8988T (cell line): Measurements from ENCODE around the gene TNS1.

Source experiments
- DNase-seq: peaks from one replicate; pipeline ENCODE4 v3.0.0; 2011

TNS1 gene

DNA sequence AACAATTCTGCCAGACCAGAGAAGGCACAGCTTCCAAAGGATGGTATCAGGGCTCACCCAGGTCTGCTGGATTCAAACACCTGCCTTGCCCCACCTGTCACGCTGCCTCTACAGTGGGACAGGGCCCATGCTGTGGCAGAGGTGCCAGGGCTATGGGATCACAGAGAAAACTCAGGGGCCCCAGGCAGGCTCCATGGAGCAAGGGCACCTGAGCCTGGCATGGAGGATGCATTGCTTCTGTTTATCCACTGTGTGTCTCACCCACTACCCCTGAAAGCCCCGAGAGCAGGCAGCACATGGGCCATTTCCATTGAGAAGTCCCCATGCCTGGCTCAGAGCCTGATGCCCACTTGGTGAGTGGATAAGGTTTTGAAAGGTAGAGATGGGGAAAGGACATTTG, 76.0 kb downstream of the TNS1 start:
- no peak for DNase-seq

GRCh38 chr2:217924346-217924901, 78.4 kb downstream of the TNS1 start:
- no peak for DNase-seq

DNA sequence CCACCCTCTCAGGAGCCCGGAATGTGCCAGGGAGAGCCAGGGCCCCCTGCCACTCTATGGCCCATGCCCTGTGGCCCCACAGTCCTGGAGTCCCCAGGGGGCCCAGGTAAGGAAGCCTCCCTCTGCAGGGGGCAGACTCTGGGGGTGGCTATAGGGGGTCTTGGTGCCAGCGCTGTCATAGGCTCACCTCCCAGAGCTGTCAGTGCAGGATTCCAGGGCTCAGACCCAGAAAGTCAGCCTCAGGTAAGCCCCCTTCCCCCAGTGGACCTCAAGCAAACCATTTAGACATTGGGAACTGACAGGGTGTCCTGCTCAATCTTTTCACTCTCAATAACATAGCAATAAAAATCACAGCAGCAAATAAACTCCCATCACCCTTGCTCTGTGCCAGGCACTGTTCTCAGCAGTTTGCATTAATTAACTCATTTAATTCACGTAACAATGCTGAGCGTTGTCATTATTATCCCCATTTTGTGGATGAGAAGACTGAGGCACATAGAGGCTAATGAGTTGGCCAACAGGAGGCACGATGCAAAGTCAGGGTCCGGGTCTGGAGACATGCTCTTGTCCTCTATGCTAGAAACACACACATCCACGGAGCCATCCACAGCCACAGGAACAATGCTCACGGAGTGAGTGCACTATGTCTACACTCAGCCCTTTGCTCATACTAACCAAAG, 79.6 kb downstream of the TNS1 start:
- no peak for DNase-seq

- DNase-seq: no peak
Observed at GRCh38 chr2:217922101-217923006, 80.4 kb downstream of the TNS1 start.

GRCh38 chr2:217920879-217921603, 81.8 kb downstream of the TNS1 start:
- DNase-seq: no peak

DNA sequence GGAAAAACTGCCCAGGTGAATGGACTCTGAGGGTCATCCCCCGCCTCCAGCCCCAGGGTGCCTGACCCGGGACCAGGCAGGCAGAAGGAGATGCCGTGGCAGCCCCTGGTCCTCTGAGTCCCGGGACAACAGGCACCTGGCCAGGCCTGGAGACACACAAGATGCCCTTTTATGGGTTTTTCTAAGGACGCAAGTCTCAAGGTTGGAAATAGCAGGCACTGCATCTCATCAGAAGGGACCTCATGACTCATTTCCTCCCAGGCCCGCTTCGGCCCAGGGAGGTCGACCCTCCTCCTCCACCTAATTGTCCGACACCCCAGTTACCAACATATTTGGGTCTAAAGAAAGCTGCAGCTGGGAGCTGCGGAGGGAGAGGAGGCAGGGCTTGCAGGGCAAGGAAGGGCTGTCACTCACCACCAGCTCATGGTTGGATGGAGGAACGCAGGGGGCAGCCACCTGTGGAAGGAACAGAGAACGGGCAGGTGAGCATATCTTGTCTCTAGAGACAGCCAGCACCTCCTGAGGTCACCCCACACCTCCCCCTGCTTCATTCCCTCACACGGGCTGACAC, 82.9 kb downstream of the TNS1 start:
- no peak for DNase-seq

GRCh38 chr2:217919204-217919603, 83.6 kb downstream of the TNS1 start:
- DNase-seq: no peak

- peak; percentile 83 for DNase-seq
Observed at GRCh38 chr2:217918308-217919024, 84.3 kb downstream of the TNS1 start.

GRCh38 chr2:217916504-217917254, 86.1 kb downstream of the TNS1 start:
- no peak for DNase-seq

GRCh38 chr2:217915706-217916105, 87.1 kb downstream of the TNS1 start:
- DNase-seq: no peak

DNA sequence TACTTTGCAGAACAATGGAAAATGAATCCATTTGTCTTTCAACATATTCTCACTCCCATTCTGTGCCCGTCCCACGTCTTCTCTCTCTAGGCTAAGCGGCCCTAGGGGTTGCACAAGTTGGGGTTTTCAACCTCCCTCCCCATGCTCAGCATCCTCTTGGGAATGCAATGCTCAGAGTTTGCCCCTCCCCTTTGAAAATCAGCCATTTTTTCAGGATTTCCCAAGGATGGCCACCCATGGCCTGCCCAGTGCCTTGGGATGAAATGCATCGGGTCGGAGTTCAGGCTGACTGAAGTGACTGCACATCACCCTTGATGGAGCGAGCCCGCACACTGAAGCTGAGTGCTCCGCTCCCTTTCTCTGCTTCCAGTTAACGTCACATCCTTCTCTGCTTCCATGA, 87.9 kb downstream of the TNS1 start:
- DNase-seq: no peak

DNA sequence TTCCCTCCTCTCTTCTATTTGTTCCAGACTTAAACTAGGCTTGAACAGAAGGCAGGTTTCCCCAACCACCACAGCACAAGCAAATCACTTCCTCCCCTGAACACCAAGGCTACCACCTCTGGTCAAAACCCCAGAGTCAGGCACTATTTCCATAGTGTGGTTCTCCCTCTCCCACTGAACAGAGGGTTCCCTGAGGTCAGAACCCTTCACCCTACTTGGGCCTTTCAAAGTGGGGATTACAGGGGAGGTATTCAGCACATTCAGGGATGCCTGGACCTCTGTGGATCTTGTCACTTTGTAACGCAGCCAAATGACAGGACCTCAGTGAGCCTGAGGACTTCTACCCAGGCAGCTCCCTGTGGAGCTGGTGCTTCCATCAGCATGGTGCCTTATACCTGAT, 88.7 kb downstream of the TNS1 start:
- no peak for DNase-seq

- DNase-seq: no peak
Observed at GRCh38 chr2:217913436-217913835, 89.4 kb downstream of the TNS1 start.

GRCh38 chr2:217912098-217913024, 90.4 kb downstream of the TNS1 start:
- no peak for DNase-seq

- no peak for DNase-seq
Observed at GRCh38 chr2:217911283-217912097, 91.3 kb downstream of the TNS1 start.

DNA sequence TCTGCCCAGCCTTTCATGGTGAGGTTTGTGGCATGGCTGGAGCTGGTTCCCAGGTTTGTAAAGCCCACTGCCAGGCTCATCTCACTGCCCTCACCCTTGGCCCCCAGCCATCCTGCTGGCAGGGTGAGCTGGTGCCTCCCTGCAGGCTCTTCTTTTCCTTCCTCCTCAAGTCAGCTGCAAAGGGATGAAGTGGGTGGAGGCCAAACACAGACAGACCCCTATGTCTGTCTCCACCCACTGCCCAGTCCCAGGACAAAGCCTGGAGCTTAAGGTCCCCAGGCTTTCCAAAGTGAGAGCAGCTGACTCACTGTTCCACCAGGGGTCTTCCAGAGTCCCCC, 92.0 kb downstream of the TNS1 start:
- no peak for DNase-seq

- DNase-seq: no peak
Observed at GRCh38 chr2:217909156-217909820, 93.5 kb downstream of the TNS1 start.

DNA sequence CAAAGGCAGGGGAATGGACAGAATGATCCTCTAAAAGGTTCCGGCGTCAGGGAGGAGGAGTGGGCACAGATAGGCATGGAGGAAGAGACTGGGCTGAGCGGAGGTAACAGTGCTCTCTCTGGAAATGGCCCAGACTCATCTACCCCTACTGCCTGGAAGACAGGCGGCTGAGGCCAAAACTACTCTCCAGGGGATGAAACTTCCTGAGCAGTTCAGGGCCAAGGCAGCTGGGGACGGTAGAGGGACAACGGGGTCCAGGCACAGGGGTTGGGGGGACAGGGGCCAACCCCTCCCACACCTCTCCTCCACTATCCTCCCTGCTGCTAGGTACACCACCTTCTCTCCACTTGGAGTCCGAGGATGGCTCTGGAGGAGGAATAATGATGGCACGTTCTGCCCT, 94.3 kb downstream of the TNS1 start:
- no peak for DNase-seq

- no peak for DNase-seq
Observed at GRCh38 chr2:217907266-217907665, 95.5 kb downstream of the TNS1 start.
